GM21423 (cell line): ENCODE data around the gene TMEM242.

Source experiments
- ATAC-seq: cut with Tn5 transposase; IDR thresholded peaks from one replicate; pipeline ENCODE4 v1.9.1; 2021; ENCODE audit warnings: mild to moderate bottlenecking, moderate library complexity; ENCODE audit not compliant: unreplicated experiment

Gene TMEM242

DNA sequence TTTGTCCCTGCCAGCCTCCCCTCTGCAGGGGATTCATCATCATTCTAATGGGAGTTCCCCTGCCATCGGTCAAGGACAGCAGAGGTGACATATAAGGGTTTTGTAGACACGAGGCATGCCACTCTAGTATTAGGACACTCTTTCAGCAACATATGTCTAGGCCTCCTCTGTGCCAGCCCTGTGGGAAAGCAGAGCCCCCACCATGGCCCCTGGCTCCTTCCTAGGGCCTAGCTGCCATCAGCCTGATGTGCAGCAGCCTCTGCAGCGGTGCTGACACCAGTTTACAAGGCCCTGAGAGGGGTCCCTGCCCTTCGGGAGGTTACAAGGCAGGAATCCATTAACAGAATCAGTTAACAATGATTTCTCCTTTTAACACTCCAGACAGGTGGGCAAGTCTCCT is 32.5 kb downstream of the TMEM242 start:
- no peak for ATAC-seq

DNA sequence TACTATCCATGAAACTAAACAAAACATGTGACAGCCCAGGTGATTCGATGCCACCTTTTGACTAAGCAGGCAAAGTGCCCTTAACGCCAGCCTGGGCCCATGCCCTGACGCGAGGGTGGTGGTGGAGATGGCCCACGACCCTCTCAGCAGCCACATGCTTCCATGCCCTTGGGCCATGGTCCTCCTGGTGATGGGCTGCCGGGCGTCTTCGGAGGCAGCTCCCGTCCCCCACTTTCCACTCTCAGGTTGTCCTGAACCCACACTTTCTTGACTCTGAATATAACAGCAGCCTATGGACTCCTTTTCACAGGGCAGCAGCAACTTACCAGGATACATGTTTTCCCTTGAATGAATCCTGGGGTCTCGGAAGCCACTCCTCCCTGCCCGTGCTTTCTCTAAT is 33.6 kb downstream of the TMEM242 start:
- ATAC-seq = no peak

DNA sequence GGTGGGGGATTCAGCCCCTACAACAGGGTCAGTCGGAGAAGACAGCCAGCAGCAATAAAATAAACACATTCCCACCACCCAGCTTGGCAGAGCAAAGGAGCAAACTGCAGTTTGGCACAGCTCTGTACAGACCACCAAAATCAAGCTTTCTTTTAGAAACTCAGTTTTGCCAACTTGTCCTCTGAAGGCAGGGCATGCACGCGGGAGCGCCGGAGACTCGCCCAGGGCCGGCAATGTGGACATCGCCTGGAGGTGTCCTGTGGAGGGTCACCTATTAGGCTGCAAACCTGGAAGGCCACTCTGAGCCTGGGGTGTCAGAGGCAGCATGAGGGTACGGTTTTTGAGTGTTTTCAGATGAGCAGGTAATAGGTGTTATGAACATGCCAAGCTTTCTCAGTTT is 34.7 kb downstream of the TMEM242 start:
- no peak for ATAC-seq

DNA sequence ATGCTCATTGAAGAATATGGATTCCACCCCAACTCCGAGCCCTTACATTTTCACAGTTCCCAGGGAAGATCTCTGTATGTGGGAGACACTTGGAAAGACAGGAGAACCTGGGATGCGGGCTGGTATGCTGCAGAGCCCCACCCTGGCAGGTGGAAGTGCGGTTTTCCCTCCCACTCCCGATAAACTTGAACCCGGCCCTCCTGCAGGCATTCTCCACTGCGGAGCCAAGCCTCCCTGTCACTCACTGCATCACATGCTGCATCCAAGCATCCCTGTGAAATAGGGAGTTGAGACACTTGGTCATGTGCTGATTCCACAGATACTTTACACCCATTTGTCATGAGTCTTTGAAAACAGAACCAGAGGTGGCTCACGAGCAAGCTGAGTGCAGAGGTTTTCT is 35.4 kb downstream of the TMEM242 start:
- ATAC-seq = no peak

DNA sequence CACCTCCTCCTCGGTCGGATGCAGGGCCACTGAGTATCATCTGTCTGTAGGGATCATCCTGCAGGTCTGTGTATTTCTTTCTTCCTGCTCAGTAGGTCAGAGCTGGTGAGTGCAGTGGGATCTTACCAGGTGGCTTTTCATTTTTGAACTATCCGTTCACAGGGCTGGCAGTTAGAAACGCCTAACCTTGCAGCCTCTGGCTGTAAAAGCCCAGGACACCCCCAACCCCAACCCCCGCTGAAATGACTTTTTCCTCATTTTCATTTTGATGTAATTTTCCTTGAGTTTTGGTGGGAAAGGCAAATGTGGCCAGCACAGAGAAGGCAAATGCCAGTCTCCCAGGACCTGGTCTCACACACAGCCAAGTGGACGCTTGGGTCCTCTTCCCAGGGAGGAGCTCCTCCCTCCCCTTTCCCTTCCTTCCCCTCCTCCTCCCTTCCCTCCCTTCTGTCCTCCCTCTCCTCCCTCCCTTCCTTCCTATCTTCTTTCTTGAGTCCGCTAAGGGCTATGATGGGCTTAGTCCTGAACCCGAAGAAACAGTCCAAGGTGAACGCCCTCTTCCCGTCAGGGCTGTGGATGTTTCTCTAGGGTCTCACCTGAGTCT is 36.0 kb downstream of the TMEM242 start:
- no peak for ATAC-seq

DNA sequence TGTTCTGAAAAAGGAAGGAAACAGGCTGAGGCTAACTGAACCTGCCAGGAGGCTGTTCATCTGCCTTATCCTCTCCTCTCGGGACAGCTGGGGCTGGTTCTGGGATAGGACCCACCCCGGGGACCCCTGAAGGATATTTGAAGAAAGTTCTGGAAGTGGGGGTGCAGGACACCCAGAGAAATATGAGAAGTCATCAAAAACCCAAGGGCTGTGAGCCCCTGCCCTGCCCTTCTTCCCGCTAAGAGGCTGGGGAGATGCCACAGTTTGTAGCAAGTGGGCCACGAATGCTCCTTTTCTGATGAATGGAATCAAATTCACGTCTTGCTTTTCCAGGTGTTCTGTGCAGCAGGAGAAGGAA is 37.9 kb downstream of the TMEM242 start:
- ATAC-seq = no peak

DNA sequence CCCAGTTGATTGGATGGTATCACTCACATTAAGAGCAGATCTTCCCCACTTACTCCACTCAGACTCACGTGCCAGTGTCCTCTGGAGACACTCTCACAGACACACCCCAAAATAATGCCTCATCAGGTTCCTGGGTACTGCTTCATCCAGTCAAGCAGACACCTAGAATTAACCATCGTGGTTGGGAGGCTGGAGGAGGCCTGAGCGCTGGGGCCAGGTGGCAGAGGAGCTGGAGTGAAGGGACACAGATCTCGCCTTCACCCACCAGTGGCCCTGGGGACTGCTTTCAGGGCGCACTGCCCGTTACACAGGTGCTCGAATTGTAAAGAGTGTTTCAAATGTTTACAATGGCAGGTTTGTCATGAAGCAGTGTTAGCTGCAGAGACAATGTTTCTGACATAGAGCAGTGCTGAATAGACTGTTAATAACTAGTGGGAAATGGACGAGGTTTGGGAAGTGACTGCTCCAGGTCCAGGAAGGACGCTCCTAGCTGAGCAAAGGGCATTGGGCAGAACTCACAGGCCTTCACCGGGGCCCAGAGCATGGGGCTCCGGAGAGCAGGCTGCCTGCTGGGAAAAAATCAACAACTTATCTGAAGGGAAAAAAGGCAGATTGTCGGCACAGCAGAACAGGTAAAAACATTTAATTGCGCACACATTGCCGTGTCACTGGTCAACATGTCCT is 38.4 kb downstream of the TMEM242 start:
- no peak for ATAC-seq

DNA sequence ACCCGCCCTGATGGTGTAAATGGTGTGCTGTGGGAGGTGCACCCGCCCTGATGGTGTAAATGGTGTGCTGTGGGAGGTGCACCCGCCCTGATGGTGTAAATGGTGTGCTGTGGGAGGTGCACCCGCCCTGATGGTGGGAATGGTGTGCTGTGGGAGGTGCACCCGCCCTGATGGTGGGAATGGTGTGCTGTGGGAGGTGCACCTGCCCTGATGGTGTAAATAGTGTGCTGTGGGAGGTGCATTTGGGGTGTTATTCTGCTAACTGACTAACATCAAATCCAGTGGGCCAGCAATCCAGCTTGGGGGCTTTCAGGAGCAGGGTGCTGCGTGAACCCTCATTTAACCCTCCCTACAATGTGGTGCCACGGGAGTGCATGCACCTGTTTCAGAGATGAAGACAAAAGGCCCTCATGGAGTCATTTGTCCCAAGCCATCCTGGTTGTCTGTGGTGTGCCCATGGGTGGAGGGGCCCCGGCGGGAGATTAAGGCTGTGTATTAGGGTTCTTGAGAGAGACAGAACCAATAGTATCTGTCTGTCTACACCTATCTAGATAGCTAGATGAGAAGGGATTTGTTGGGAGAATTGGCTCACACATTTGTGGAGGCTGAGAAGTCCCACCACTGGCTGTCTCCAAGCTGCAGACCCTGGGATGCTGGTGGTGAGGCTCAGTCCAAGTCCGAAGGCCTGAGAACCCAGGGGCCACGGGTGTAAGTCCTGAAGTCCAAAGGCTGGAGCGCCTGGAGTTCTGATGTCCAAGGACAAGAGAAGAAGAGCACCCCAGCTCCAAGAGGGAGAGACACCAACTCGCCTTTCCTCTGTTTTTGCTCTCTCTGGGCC is 39.2 kb downstream of the TMEM242 start:
- ATAC-seq = no peak

DNA sequence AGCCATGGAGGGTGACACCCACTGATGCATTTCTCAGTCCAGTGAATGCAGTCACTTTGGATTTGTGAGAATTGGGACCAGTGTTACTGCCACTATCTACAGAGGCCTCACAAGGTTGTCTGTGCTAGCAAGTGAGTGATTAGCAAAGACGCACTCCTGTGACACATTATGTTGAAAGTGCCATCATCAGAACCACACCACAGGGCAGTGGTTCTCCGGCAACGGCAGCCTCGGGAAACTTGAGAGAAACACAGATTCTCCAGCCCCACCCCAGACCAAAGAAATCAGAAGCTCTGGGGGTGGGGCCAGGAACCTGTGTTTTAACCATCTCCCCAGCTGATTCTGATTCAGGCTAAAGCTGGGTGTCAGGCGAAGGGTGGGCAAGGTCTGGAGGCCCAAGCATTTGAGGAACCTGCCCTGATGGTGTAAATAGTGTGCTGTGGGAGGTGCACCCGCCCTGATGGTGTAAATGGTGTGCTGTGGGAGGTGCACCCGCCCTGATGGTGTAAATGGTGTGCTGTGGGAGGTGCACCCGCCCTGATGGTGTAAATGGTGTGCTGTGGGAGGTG is 39.9 kb downstream of the TMEM242 start:
- no peak for ATAC-seq

DNA sequence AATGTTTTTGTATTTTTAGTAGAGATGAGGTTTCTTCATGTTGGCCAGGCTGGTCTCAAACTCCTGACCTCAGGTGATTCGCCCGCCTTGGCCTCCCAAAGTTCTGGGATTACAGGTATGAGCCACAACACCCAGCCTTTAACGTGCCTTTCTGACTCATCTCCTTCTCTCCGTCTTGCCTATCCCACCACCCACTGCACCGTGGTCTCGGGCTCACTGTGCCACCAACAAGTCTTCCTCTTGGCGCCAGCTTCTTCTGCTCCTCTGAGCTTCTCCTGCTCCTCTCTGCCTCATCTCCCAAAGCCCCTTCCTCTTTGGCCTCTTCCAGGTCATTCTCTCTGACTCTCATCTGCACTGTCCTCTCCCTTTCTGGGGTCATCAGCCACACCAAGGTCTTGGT is 41.0 kb downstream of the TMEM242 start:
- no peak for ATAC-seq

DNA sequence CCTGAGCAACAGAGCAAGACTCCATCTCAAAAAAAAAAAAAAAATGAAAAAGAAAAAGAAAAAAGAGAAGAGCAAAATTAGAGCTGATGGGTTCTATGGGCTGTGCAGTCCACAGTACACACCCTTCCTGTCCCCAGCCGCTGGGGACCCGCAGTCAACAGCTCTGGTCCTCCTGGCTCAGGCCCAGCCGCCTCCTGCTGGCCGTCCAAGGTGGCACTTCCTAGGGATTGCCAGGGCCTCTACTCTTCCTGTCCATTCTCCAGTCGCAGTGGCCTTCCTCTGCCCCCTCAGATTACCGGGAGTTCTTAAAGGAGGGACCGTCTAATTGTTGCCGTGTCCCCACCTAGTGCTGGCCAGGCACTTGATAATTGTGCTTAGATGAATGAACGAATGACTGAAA is 41.7 kb downstream of the TMEM242 start:
- ATAC-seq = no peak

DNA sequence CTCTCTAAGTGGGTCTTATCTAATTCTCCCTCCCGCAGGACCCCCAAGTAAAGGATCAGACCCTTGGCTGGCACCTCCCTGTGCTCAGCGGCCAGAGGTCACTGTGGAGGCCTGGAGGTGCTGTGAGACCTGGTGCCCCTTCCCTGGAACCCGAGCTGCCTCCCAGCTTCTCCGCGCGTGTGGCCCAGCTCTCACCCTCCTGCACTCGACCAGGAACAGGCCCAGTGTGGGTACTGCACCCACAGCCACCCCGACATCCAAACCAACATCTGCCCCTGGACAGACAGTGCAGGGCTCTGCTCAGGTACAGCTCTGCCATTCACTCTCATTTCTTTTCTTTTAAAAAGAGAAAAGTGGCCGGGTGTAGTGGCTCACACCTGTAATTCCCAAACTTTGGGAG is 42.4 kb downstream of the TMEM242 start:
- no peak for ATAC-seq

DNA sequence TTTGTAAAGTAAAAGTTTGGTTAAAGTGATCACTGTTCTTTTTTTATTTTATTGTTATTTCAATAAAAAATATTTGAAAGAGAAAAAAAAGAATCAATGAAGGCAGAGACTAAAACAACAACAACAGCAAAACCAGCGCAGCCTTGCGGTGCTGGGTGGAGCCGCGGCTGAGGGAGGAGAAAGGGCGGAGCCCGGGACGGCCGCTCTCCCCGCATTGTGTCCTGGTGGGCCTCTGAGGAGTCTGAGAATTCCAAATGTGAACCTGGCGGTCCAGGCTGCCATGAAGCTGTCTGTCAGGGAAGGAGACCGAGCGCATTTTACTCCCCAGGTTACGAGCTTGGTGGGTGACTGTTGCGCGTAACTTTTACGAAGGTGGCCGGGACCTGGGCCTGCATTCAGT is 43.2 kb downstream of the TMEM242 start:
- no peak for ATAC-seq

DNA sequence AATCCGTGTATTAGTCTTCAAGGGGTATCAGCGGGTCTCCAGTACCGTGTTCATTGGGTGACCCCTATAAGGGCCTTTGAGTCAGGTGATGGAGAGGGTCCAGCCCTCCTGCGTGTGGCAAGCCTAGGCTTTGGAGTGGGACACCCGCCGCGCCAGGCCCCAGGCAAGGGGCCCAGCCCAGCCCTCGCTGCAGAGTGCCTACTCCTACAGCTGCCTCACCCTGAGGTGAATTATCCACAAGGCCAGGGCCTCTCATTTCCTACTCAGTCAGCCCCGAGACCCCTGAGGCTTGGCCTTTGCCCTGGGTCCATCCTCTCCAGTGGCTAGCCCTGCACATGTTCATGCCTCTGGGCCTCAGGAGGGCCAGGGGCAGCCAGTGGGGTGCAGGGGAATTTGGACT is 45.1 kb downstream of the TMEM242 start:
- no peak for ATAC-seq

DNA sequence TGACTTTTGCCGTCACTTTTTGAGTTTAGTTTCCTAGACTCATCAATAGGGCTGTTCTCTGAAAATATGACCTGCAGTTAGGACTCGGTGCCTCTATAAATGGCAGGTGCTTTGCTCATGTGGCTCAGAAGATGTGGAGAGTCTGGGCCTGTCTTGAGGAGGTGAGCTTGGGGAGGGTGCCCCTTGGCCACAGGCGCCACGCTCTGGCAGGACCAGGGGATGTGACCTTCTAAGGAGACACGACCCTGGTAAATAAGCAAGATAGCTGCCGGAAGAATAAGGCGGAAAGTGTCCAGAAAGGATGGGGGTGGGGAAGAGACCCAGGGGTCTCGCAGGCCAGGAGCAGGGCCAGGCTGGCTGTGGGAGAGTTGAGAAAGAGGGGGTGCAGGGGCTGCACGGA is 46.6 kb downstream of the TMEM242 start:
- no peak for ATAC-seq

DNA sequence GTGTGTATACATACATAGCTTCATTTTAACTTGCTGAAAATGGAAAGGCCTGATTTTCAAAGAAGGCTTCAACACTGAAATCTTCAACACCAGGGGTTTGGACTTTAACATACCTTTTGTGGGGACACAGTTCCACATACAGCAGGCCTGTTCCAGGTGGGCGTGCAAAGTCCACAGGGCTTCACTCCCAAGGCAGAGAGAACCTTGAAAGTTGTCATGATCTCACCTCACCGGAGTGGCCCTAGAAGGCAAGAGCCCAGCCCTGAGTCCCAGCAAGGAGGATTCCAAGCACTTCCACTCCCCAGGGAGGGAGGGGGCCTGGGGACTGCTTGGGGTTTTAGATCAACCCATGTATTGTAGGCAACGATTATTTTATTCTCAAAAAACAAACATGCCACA is 47.2 kb downstream of the TMEM242 start:
- no peak for ATAC-seq

DNA sequence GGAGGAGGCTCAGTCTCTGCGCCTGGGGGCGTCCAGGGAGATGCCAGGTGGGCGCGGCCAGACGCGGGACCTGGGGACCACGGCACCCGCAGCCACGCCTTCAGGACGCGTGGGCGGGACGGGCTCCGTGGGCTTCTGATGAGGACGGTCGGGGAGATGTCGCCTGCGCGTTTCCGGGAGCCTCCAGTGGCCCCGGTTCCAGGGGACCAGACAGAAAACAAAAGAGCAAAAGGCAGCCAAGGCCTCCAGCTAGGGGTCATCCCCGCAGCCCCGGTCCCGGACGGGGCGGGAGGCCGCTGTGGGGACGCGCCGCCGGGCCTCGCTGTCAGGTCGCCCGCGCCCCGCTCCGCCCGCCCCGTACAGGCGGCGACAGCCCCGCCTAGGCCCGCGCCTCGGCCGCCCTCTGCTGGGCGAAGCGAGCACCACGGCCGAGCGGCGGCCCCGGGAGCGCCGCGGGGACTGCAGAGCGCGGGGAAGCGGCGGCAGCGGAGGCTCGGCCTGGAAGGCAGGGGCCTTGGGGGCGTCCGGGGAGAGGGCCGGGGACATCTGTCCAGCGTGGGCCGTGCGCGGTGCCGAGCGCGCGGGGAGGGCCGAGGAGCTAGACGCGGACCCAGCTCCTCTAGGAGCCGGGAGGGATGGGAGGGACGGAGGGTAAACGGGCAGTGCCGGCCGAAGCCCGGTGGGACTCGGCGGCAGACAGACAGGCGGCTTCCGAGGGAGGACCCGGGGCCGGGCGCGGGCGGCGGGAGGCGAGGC is 48.7 kb downstream of the TMEM242 start:
- peak; percentile 92 for ATAC-seq

DNA sequence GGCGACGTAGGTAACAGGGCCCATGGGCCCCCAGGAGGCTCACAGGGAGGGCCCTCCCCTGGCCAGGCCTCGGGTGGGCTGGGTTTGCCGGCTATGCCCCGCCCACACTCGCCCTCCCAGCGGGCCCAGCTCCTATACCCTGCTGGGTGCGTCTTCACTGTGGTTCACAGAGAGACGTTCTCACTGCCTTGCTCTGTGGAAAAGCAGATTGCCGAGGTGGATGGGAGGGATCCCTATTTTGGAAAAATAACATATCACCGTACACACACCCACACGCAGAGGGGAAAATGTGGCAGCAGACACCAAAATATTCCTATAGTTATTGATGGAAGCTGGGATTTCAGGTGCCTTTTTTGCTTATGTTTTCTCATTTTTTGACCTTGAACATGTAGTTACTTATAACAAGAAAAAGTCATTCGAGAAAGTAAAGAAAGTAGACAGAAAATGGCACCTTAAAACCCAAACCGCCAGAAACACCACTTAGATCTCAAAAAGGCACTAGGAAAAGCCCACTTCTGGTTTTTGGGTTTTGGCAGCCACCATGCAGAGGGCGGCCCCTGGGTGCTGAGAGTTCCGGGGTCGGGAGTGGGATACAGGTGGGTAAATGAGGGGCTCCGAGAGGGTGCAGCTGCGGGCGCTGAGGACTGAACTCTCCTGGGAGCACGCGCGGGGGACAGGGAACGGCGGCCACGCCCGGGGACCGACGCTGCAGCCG is 49.4 kb downstream of the TMEM242 start:
- peak; percentile 42 for ATAC-seq

DNA sequence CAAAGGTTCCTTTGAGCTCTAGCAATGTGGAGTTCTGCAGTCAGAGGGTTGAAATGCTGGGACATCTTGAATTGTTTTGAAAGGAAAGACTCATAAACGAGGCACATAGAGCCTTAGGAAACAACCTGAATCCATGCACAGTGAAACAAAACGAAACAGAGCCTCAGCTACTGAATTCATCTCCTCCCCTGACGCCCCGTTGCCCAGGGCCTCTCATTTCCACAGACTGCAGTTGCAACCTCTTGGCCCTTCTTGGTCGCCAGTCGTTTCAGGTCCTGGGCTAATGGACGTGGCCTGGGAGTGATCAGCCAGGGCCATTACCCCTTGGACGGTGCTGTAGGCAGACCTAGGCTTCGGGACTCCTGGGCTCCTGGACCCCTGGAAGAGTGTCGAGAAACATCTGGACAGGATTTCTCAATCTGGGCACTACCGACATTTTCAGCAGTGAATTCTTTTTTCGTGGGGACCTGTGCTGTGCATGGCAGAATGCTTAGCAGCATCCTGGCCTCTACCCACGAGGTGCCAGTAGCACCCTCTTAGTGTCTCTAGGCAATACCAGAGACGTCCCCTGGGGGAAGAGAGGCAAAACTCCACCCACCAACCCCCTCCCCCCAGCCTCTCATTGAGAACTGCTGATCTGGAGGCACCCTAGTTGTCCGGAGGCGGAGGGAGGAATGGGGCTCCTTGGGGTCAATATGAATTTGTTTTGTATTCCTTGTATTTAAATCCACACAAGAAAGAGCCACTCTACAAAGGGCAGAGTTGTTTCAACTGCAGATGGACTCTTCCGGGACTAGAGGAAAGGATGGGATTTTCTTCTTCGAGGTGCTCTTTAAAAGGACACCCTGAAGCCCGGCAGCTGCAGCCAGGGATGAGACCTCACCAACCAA is 50.2 kb downstream of the TMEM242 start:
- no peak for ATAC-seq

DNA sequence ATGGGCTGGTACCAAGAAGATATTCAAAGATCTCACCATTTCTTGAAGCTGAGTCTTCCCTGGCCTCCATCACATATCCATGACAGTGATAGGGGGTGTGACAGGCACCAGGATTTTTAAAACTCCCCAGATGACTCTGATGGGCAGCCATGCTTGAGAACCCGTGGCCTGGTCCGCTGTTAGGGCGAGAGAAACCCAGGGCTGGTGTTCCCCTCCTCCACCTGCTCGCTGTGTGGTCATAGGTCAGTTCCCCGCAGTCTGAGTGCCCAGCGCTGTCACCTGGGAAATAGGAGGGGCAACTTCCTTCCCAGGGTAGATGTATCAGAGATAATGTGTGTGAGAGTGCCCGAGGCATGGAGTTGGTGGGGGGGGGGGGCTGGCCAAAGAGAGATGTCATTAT is 50.9 kb downstream of the TMEM242 start:
- ATAC-seq = no peak
